DMS79 treated with DMSO at 0.1 percent for 48 hours (cell line): ENCODE results near the gene MRPL34.
A peak's percentile ranks its signal among the peaks of the same experiment; 100 is the strongest.
"Not testable (repeated sequence)": the region's sequence is repeated elsewhere in the genome, so short reads cannot be mapped to it uniquely, and the experiment has no call there.

Experiments used
- DNase-seq: peaks from one replicate; lab custom pipeline; 2025; lab: John Stamatoyannopoulos, UW

Gene MRPL34

GRCh38 chr19:17305517-17306284 lies at the start of gene MRPL34:
MRPL34 (plus strand) TSS chr19:17305872; CDS start chr19:17305893, 21 bp downstream.
- DNase-seq = peak; percentile 99

GRCh38 chr19:17256130-17256529 lies 49.5 kb upstream of the MRPL34 start:
- DNase-seq = no peak

GRCh38 chr19:17259118-17259780 lies 46.4 kb upstream of the MRPL34 start:
- no peak for DNase-seq

- DNase-seq = no peak
Measured at GRCh38 chr19:17259934-17260333, 45.7 kb upstream of the MRPL34 start.

- DNase-seq = peak; percentile 89
Measured at GRCh38 chr19:17260842-17261325, 44.8 kb upstream of the MRPL34 start.

GRCh38 chr19:17262557-17262956 lies 43.1 kb upstream of the MRPL34 start:
- no peak for DNase-seq

GRCh38 chr19:17263712-17264640 lies 41.7 kb upstream of the MRPL34 start:
- no peak for DNase-seq

GRCh38 chr19:17264641-17264979 lies 41.1 kb upstream of the MRPL34 start, which contains the start of gene USHBP1:
USHBP1 (minus strand) TSS chr19:17264745; CDS start chr19:17264299, 446 bp downstream.
- DNase-seq = no peak

- DNase-seq = no peak
Measured at GRCh38 chr19:17266026-17266425, 39.6 kb upstream of the MRPL34 start.

GRCh38 chr19:17266589-17266974 lies 39.1 kb upstream of the MRPL34 start:
- DNase-seq = no peak

GRCh38 chr19:17266975-17267788 lies 38.5 kb upstream of the MRPL34 start, which contains the start of gene BABAM1:
BABAM1 (plus strand) TSS chr19:17267443; CDS start chr19:17268807, 1,364 bp downstream.
- peak; percentile 95 for DNase-seq

- DNase-seq = no peak
Measured at GRCh38 chr19:17268754-17269153, 36.9 kb upstream of the MRPL34 start.

- DNase-seq = not testable (repeated sequence)
Measured at GRCh38 chr19:17274892-17275291, 30.8 kb upstream of the MRPL34 start.

- DNase-seq = no peak
Measured at GRCh38 chr19:17275441-17276175, 30.1 kb upstream of the MRPL34 start.

GRCh38 chr19:17279436-17279835 lies 26.2 kb upstream of the MRPL34 start:
- no peak for DNase-seq

- DNase-seq = peak; percentile 15
Measured at GRCh38 chr19:17281391-17282304, 24.0 kb upstream of the MRPL34 start, which contains the start of gene ANKLE1. ANKLE1 (plus strand) TSS chr19:17281901; CDS start chr19:17281921, 20 bp downstream.

- peak; percentile 77 for DNase-seq
Measured at GRCh38 chr19:17282488-17283125, 23.1 kb upstream of the MRPL34 start.

- no peak for DNase-seq
Measured at GRCh38 chr19:17283504-17283996, 22.1 kb upstream of the MRPL34 start.
